Lower leg skin (tissue), 3 donors: ENCODE measurements around the gene BAIAP2L2.

ENCODE experiments used
- CTCF ChIP-seq, 3 donors: fragments of 450-650 bp; IDR thresholded peaks; one replicate each; pipeline ENCODE4 v1.5.1; 2016; ENCODE audit warnings: antibody characterized with exemption in 3 of 3, mild to moderate bottlenecking in 3 of 3, moderate library complexity in 2 of 3
- POLR2A ChIP-seq, 2 donors: fragments of 450-650 bp; IDR thresholded peaks; one replicate each; pipeline ENCODE4 v1.6.1; 2016 to 2017; ENCODE audit warnings: antibody characterized with exemption in 2 of 2, mild to moderate bottlenecking in 1 of 2, moderate library complexity in 1 of 2

- TF ChIP-seq POLR2A (IDR thresholded peaks at IDR 0.05) (no peak), CTCF (IDR thresholded peaks at IDR 0.05) (no peak)
Measured at GRCh38 chr22:38118182-38118581, 7.7 kb upstream of the BAIAP2L2 start.
